H1 (cell line): ENCODE data around the gene ZFAND3. TPM values are rescaled to one million over a fixed set of nuclear protein-coding genes. Genes with fewer than 3 reads are reported as not detected.

Source experiments
- CTCF ChIA-PET: fragments of 300-600 bp; sonication (Branson Sonifier 250); formaldehyde crosslinking; loops from one replicate; lab custom pipeline; 2021; ENCODE audit not compliant: partially characterized antibody; lab: Charles Lee
- POLR2A ChIA-PET: fragments of 300-600 bp; sonication (Branson Sonifier 250); formaldehyde crosslinking; loops from one replicate; lab custom pipeline; 2021; ENCODE audit warnings: inconsistent platforms; ENCODE audit not compliant: partially characterized antibody; lab: Charles Lee
- DNase-seq, 2 experiments: peaks; one replicate each; pipeline versions ENCODE4 v3.0.0 to v3.0.0-alpha.2; 2010 to 2022; ENCODE audit warnings: low spot score in 2 of 2, low read depth in 1 of 2, mixed read lengths in 1 of 2
- FAIRE-seq: peaks from 2 replicates; lab custom pipeline; 2011; peaks lifted over from hg19 to GRCh38; lab: Jason Lieb, UNC
- H2AFZ ChIP-seq: 2 replicates; pipeline ENCODE4 v1.8.1; 2012; ENCODE audit warnings: low read length, inconsistent platforms
- H2AK5ac ChIP-seq: 2 replicates; pipeline ENCODE4 v1.6.1; 2013; ENCODE audit warnings: low read depth, low read length
- H2BK120ac ChIP-seq: replicated peaks from 2 replicates; pipeline ENCODE3; 2013; ENCODE audit warnings: low read depth, low read length, inconsistent platforms
- H2BK12ac ChIP-seq: 2 replicates; pipeline ENCODE4 v1.6.1; 2013; ENCODE audit warnings: low read depth, low read length
- H2BK15ac ChIP-seq: 2 replicates; pipeline ENCODE4 v1.6.1; 2013; ENCODE audit warnings: low read length
- H2BK20ac ChIP-seq: 2 replicates; pipeline ENCODE4 v1.6.1; 2013; ENCODE audit warnings: low read length
- H2BK5ac ChIP-seq: 2 replicates; pipeline ENCODE4 v1.6.1; 2013; ENCODE audit warnings: low read depth, low read length
- H3K14ac ChIP-seq: 2 replicates; pipeline ENCODE4 v1.6.1; 2013; ENCODE audit warnings: inconsistent platforms; ENCODE audit not compliant: insufficient read length
- H3K18ac ChIP-seq: 2 replicates; pipeline ENCODE4 v1.6.1; 2013; ENCODE audit warnings: low read length; ENCODE audit errors: extremely low read depth
- H3K23ac ChIP-seq: 2 replicates; pipeline ENCODE4 v1.6.1; 2013; ENCODE audit warnings: inconsistent platforms; ENCODE audit not compliant: insufficient read length
- H3K23me2 ChIP-seq: 2 replicates; pipeline ENCODE4 v1.6.1; 2013; ENCODE audit warnings: low read depth, low read length
- H3K27ac ChIP-seq: 2 replicates; pipeline ENCODE4 v1.6.1; 2011; ENCODE audit warnings: low read depth, low read length, inconsistent platforms
- H3K27me3 ChIP-seq, 4 experiments: replicated peaks in 1 of 4; 1 replicate in 1 of 4; 2 replicates in 3 of 4; pipeline versions ENCODE4 v1.6.1 to v1.8.1; 2011 to 2013; ENCODE audit warnings: low read length in 3 of 4, mild to moderate bottlenecking in 3 of 4, inconsistent platforms in 2 of 4, mixed read lengths in 2 of 4, moderate library complexity in 1 of 4; ENCODE audit not compliant: control insufficient read depth in 3 of 4, insufficient read depth in 3 of 4; ENCODE audit errors: extremely low read depth in 1 of 4
- H3K36me3 ChIP-seq, 4 experiments: 2 replicates each; pipeline versions ENCODE4 v1.6.1 to v1.8.1; 2011 to 2013; ENCODE audit warnings: mild to moderate bottlenecking in 4 of 4, low read length in 3 of 4, moderate library complexity in 2 of 4, control low read depth in 1 of 4, inconsistent platforms in 1 of 4; ENCODE audit not compliant: insufficient read depth in 4 of 4, control insufficient read depth in 2 of 4
- H3K4ac ChIP-seq: replicated peaks from 2 replicates; pipeline ENCODE3; 2013; ENCODE audit warnings: low read length, low read depth, mixed read lengths, inconsistent platforms; ENCODE audit not compliant: insufficient read length
- H3K4me1 ChIP-seq, 4 experiments: replicated peaks in 1 of 4; 1 replicate in 1 of 4; 2 replicates in 3 of 4; pipeline versions ENCODE4 v1.6.1 to v1.8.1; 2011 to 2013; ENCODE audit warnings: low read length in 3 of 4, inconsistent platforms in 2 of 4, mixed read lengths in 1 of 4; ENCODE audit not compliant: insufficient read depth in 4 of 4, control insufficient read depth in 3 of 4
- H3K4me2 ChIP-seq, 2 experiments: 2 replicates each; pipeline versions ENCODE4 v1.6.1 to v1.8.1; 2011 to 2013; ENCODE audit warnings: low read depth in 2 of 2, low read length in 2 of 2, control low read depth in 1 of 2, inconsistent platforms in 1 of 2, mild to moderate bottlenecking in 1 of 2; ENCODE audit not compliant: insufficient read depth in 1 of 2
- H3K4me3 ChIP-seq, 4 experiments: fragments of 200-600, 300-600 bp in 1 of 4; sonication (generic), shearing (Covaris generic), sonication (Bioruptor Twin) in 1 of 4; 2 replicates each; pipeline versions ENCODE4 v1.5.1 to v1.8.1; 2011 to 2016; ENCODE audit warnings: low read length in 4 of 4, low read depth in 3 of 4, control low read depth in 2 of 4, inconsistent platforms in 2 of 4, mild to moderate bottlenecking in 2 of 4, mixed read lengths in 1 of 4, moderate library complexity in 1 of 4; ENCODE audit not compliant: insufficient read depth in 2 of 4; ENCODE audit errors: extremely low read depth in 1 of 4
- H3K56ac ChIP-seq: replicated peaks from 2 replicates; pipeline ENCODE3; 2013; ENCODE audit warnings: low read depth, mild to moderate bottlenecking, mixed read lengths, low read length, inconsistent platforms; ENCODE audit not compliant: insufficient read length
- H3K79me1 ChIP-seq: 2 replicates; pipeline ENCODE4 v1.6.1; 2013; ENCODE audit warnings: low read depth, low read length, control low read depth
- H3K79me2 ChIP-seq, 2 experiments: 2 replicates each; pipeline versions ENCODE4 v1.6.1 to v1.8.1; 2012 to 2013; ENCODE audit warnings: low read length in 2 of 2, mild to moderate bottlenecking in 2 of 2, inconsistent platforms in 1 of 2; ENCODE audit not compliant: insufficient read depth in 2 of 2, control insufficient read depth in 1 of 2
- H3K9ac ChIP-seq, 4 experiments: replicated peaks in 1 of 4; 1 replicate in 1 of 4; 2 replicates in 3 of 4; pipeline versions ENCODE4 v1.6.1 to v1.8.1; 2011 to 2013; ENCODE audit warnings: low read depth in 3 of 4, low read length in 3 of 4, control low read depth in 2 of 4, mild to moderate bottlenecking in 2 of 4, moderate library complexity in 2 of 4, inconsistent platforms in 1 of 4; ENCODE audit errors: extremely low read depth in 1 of 4
- H3K9me3 ChIP-seq, 2 experiments: 2 replicates each; pipeline versions ENCODE4 v1.6.1 to v1.8.1; 2012 to 2013; ENCODE audit warnings: mild to moderate bottlenecking in 2 of 2, moderate library complexity in 2 of 2, control low read depth in 1 of 2, inconsistent platforms in 1 of 2, low read depth in 1 of 2, low read length in 1 of 2, mixed read lengths in 1 of 2; ENCODE audit not compliant: insufficient read depth in 2 of 2
- H4K20me1 ChIP-seq, 2 experiments: replicated peaks in 1 of 2; 2 replicates each; pipeline versions ENCODE3 to v1.8.1; 2011 to 2013; ENCODE audit warnings: inconsistent platforms in 2 of 2, low read length in 2 of 2, mild to moderate bottlenecking in 1 of 2; ENCODE audit not compliant: insufficient read depth in 2 of 2, control insufficient read depth in 1 of 2
- H4K5ac ChIP-seq: 2 replicates; pipeline ENCODE4 v1.6.1; 2013; ENCODE audit warnings: low read length, low read depth, mixed read lengths, inconsistent platforms; ENCODE audit not compliant: insufficient read length
- H4K8ac ChIP-seq: 2 replicates; pipeline ENCODE4 v1.8.0; 2013; ENCODE audit warnings: mild to moderate bottlenecking, moderate library complexity, low read length, inconsistent platforms; ENCODE audit not compliant: insufficient read depth; ENCODE audit errors: extremely low read depth
- H4K91ac ChIP-seq: replicated peaks from 2 replicates; pipeline ENCODE3; 2013; ENCODE audit warnings: low read length, mixed read lengths, inconsistent platforms; ENCODE audit not compliant: insufficient read length
- BACH1 ChIP-seq: IDR thresholded peaks from 2 replicates; pipeline ENCODE4 v1.6.1; 2012; ENCODE audit warnings: low read length, improper control_type of control experiment
- CBX5 ChIP-seq: fragments of 300-800, 300-1000 bp; sonication (generic); IDR thresholded peaks from 2 replicates; pipeline ENCODE4 v1.7.1; 2016; ENCODE audit warnings: antibody characterized with exemption, low read length, low read depth
- CTBP2 ChIP-seq: IDR thresholded peaks from 2 replicates; pipeline ENCODE4 v1.7.0; 2011; ENCODE audit warnings: borderline replicate concordance, mild to moderate bottlenecking, moderate library complexity, mixed read lengths, low read length; ENCODE audit not compliant: insufficient read depth, insufficient read length
- EGR1 ChIP-seq: IDR thresholded peaks from 2 replicates; pipeline ENCODE4 v1.6.1; 2011; ENCODE audit warnings: low read depth, low read length, borderline replicate concordance
- GTF2F1 ChIP-seq: IDR thresholded peaks from 2 replicates; pipeline ENCODE4 v1.6.1; 2012; ENCODE audit warnings: low read depth, low read length, improper control_type of control experiment, borderline replicate concordance
- MAFK ChIP-seq: IDR thresholded peaks from 2 replicates; pipeline ENCODE4 v1.6.1; 2012; ENCODE audit warnings: low read depth, mild to moderate bottlenecking, improper control_type of control experiment, low read length
- PHF8 ChIP-seq: fragments of 200-600 bp; sonication (generic); conservative IDR thresholded peaks from 2 replicates; pipeline ENCODE4 v1.7.1; 2012; ENCODE audit warnings: low read depth, mild to moderate bottlenecking, inconsistent platforms, low read length, moderate library complexity
- RBBP5 ChIP-seq: IDR thresholded peaks from 2 replicates; pipeline ENCODE4 v1.7.1; 2012; ENCODE audit warnings: low read depth, mild to moderate bottlenecking, inconsistent platforms, low read length, moderate library complexity, borderline replicate concordance
- RNF2 ChIP-seq: fragments of 200-900, 300-1000 bp; sonication (generic); IDR thresholded peaks from 2 replicates; pipeline ENCODE4 v1.7.1; 2016; ENCODE audit warnings: borderline replicate concordance, low read depth, mild to moderate bottlenecking, antibody characterized with exemption, low read length; ENCODE audit not compliant: poor library complexity, severe bottlenecking; ENCODE audit errors: missing control alignments
- SIN3A ChIP-seq, 2 experiments: IDR thresholded peaks in 1 of 2; conservative IDR thresholded peaks in 1 of 2; 2 replicates each; pipeline ENCODE4 v1.6.1; 2011 to 2012; ENCODE audit warnings: low read length in 2 of 2, improper control_type of control experiment in 1 of 2, low read depth in 1 of 2, mild to moderate bottlenecking in 1 of 2
- SP2 ChIP-seq: IDR thresholded peaks from 2 replicates; pipeline ENCODE4 v1.6.1; 2012; ENCODE audit warnings: mild to moderate bottlenecking, low read length, inconsistent platforms
- TAF7 ChIP-seq: optimal IDR thresholded peaks from 2 replicates; pipeline ENCODE3; 2011; ENCODE audit warnings: low read depth, mild to moderate bottlenecking, inconsistent platforms, low read length, moderate library complexity, borderline replicate concordance
- TBP ChIP-seq: IDR thresholded peaks from 2 replicates; pipeline ENCODE4 v1.6.1; 2011; ENCODE audit warnings: low read depth, low read length, improper control_type of control experiment
- TEAD4 ChIP-seq: IDR thresholded peaks from 2 replicates; pipeline ENCODE4 v1.6.1; 2012; ENCODE audit warnings: low read depth, low read length, inconsistent platforms, mixed read lengths
- WGBS, 2 experiments: shearing (Covaris generic) in 1 of 2; methylation state at CpG; one replicate each; pipeline versions ENCODE4 v1.1.6 to v1.1.7; 2013 to 2015; ENCODE audit warnings: low lambda C conversion rate in 2 of 2, mixed read lengths in 2 of 2, inconsistent platforms in 1 of 2, low coverage in 1 of 2, missing lambda C conversion rate in 1 of 2; ENCODE audit not compliant: insufficient replicate concordance in 2 of 2, insufficient coverage in 1 of 2, insufficient read length in 1 of 2; ENCODE audit errors: extremely low coverage in 1 of 2, missing lambda C conversion rate in 1 of 2; 5-methylcytosine and 5-hydroxymethylcytosine counted together
- polyA plus RNA-seq, 7 experiments: library from polyadenylated mRNA; depleted of rRNA in 3 of 7; stranded (reverse) in 5 of 7; unstranded in 2 of 7; fragments of >200 nt in 5 of 7; fragments of 200-250 nt in 2 of 7; gene quantifications; 1 replicate in 5 of 7; 2 replicates in 1 of 7; 4 replicates in 1 of 7; pipeline versions ENCODE4 v1.2.1 to v1.2.3, GENCODE V29; 2011 to 2013; ENCODE audit warnings: missing spikeins in 2 of 7, mixed read lengths in 2 of 7
- total RNA-seq: library from RNA; stranded (reverse); fragmentation: NEBNext Ultra II Directional; extraction: Animal tissue kit (Norgen Biotek cat#: 25700); gene quantifications from 2 replicates; pipeline ENCODE4 v1.2.1, GENCODE V29; 2021

Gene ZFAND3
- total and polyA plus RNA-seq, 2 of the 8 experiments (the other 6 are each of a cell fraction or from before 2014, with no cell fraction given), result 13.0 to 51.3 TPM

DNA sequence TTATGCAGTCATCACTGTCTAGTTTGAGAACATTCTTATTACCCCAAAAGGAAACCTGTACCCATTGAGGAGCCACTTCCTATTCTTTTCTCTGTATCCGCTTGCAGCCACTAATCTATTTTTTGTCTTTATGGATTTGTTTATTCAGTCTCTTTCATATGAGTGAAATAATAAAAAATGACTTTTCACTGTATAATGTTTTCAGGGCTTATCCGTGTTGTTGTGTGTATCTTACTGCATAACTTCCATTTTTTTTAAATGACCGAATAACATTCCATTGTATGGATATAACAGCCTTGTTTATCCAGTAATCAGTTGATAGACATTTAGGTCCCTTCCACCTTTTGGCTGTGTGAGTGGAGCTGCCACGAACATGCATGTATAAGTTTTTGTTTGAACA is 86.6 kb downstream of the ZFAND3 start:
- H3K79me1 ChIP-seq, result peaks cover 2% of the 10 kb centered on the region; the same call in 1 of the 2 replicates
- H2BK5ac ChIP-seq, result no peak overlapping the region
- no peak overlapping the region for H3K4me2 ChIP-seq
- H2BK15ac ChIP-seq, result no peak overlapping the region
- H2BK20ac ChIP-seq, result no peak overlapping the region
- H2BK120ac ChIP-seq, result no peak overlapping the region
- no peak overlapping the region for H2BK12ac ChIP-seq
- no peak overlapping the region for H3K27ac ChIP-seq
- H4K5ac ChIP-seq, result no peak overlapping the region
- H3K4me1 ChIP-seq, result no peaks in the 10 kb centered on the region; a peak in 1 of 7 replicates
- H3K4ac ChIP-seq, result no peak overlapping the region
- ChIA-PET POLR2A (no interaction called here), CTCF (interaction anchor here (0.5 kb wide), 1 partner anchor 133 kb away, joined by 4 read pairs; no protein-coding TSS in a partner anchor)
- H3K79me2 ChIP-seq, result peaks cover 0 to 80% of the 10 kb centered on the region in 2 experiments; a peak in 3 of 4 replicates
- no peaks in the 10 kb centered on the region for H3K23me2 ChIP-seq
- H3K56ac ChIP-seq, result no peak overlapping the region
- H3K36me3 ChIP-seq, result no peaks in the 10 kb centered on the region
- no peak overlapping the region for H3K18ac ChIP-seq
- no peak for FAIRE-seq
- H3K4me3 ChIP-seq, result no peak overlapping the region
- no peak overlapping the region for H3K14ac ChIP-seq
- WGBS, 2 experiments, result 89% methylated on average over 4 of the region's 4 CpGs; no CpG with 5 or more reads in 1 of the 2 experiments
- H3K27me3 ChIP-seq, result no peaks in the 10 kb centered on the region
- H3K9me3 ChIP-seq, result no peaks in the 10 kb centered on the region
- H4K8ac ChIP-seq, result no peak overlapping the region
- DNase-seq, result no peak
- no peak overlapping the region for H2AK5ac ChIP-seq
- H4K20me1 ChIP-seq, result peaks cover 0 to 11% of the 10 kb centered on the region in 2 experiments
- H2AFZ ChIP-seq, result no peak overlapping the region
- no peak overlapping the region for H3K9ac ChIP-seq
- H3K23ac ChIP-seq, result no peak overlapping the region
- H4K91ac ChIP-seq, result no peak overlapping the region
- TF ChIP-seq RNF2 (no peak), TEAD4 (no peak), TAF7 (no peak), TBP (no peak), MAFK (no peak), BACH1 (no peak), SP2 (no peak), CTBP2 (no peak), PHF8 (no peak), GTF2F1 (no peak), SIN3A (conservative IDR thresholded peaks at IDR 0.05 in 1 of 2, IDR thresholded peaks at IDR 0.05 in 1 of 2; ENCODE audit: low read depth in 1 of 2, low read length in 2 of 2) (no peak), RBBP5 (no peak), CBX5 (no peak), EGR1 (no peak)
